HG03045 (cell line): ENCODE data around the gene MYL9.
"Not testable (repeated sequence)": the region's sequence is repeated elsewhere in the genome, so short reads cannot be mapped to it uniquely, and the experiment has no call there.

Experiments
- ATAC-seq: cut with Tn5 transposase; IDR thresholded peaks from one replicate; pipeline ENCODE4 v1.9.1; 2021; ENCODE audit warnings: mild to moderate bottlenecking, moderate library complexity; ENCODE audit not compliant: unreplicated experiment

MYL9 gene

GRCh38 chr20:36541227-36541767, at the start of gene MYL9:
MYL9 (plus strand) TSS chr20:36541519; CDS start chr20:36544885, 3,366 bp downstream.
- no peak for ATAC-seq

GRCh38 chr20:36491901-36492617, 49.3 kb upstream of the MYL9 start:
- no peak for ATAC-seq

DNA sequence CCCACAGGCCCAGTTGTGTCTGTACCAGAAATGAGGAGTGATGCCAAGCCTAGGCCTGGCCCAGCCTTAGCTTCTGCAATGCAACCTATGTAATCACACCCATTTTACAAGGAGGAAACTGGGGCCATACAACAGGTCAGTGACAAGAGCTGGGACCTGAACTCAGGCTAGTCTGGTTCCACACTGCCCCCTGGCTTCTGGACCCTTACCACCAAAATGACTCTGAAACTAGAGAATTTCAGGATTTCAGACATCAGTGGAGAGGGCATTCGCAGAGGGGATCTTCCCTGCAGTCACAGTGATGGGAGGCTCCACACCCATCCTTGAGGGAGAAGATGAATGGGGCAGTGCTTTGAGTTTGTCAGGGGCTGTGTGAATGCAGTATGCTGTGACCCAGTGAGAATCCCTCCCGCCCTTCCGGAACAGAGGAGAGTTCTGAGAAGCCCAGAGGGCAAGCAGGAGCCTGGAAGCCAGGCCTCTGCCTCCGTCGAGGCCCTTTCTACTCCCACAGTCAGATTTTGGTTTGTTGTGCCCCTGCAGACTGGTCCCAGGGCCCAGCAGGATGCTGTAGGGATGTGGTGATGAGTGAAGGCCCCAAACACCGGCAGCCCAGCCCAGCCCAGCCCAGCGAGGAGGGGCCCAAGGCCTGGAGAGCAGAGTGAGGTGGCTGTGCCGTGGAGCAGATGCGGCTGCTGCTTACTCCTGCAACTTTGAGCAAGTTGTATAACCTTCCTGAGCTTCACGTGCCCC, 48.1 kb upstream of the MYL9 start:
- no peak for ATAC-seq

DNA sequence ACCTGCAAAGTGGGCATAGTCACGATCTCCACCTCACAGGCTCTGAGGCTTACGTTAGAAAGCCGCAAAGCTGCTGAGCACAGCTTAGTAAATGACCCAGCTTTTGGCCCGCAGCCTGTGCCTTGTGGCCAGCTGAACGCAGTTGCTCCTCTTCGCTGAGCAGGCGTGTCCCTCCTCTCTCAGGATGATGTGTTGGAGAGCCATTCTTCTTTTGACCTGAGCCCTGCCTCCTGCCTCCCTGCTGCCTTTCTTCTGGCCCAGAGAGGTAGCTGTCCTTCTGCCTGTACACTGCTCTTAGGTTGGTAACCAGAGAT, 47.6 kb upstream of the MYL9 start:
- no peak for ATAC-seq

GRCh38 chr20:36496707-36497669, 44.3 kb upstream of the MYL9 start:
- no peak for ATAC-seq

DNA sequence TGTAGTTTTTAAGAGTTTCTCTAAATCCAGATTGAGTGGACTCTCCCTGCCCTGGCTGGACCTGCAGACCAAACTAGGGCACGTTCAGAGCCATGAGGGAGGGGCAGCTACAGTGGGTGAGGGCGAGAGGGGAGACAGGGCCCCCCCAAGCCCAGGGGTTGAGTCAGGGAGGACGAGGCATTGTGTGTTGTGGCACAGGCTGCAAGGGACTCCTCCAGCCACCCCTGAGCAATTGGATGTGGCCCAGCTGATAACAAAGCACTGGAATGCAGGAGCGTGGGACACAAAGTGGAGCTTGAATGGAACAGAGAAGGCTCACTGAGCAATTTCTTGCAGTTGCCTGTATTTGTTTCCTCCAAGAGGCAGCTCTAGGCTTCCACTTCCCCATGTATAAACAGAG, 43.5 kb upstream of the MYL9 start:
- no peak for ATAC-seq

DNA sequence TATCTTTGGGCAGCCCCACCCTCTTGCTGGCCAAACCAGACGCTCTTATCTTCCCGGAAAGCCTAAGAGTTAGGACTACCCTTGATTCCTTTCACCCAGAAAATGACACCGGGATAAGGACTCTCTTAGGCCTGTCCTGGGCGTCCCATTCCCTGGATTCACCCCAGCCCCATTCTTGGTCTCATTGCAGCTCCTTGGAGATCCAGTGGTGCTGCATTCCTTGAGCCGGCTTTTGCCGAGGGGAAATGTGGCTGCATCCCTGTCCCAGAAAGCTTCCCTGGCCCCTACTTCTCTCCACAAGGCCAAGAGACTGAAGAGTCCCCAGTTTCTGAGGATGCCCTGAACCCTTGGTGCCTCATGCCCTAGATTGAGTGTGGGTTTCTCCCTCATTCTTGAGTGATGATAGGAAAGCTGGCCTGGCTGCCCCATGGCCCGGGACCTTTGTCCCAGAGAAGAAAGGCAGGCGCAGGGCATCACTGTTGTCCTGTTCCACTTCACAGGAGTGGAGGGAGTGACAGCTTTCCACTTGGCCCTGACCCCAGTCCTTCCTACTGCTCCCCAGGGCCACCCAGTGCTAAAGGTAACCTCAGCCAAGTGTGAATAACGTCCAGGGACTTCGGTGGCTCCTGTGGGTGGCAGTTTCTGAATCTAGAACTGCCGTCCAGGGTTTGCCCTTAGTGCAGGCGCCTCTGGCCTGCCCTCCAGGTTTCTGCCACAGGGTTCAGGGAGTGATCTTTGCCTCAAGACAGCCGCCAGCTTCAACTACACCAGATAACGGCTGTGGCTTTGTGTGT, 42.7 kb upstream of the MYL9 start:
- no peak for ATAC-seq

GRCh38 chr20:36499211-36499610, 42.1 kb upstream of the MYL9 start:
- ATAC-seq = no peak

GRCh38 chr20:36499723-36500501, 41.4 kb upstream of the MYL9 start:
- ATAC-seq = no peak

DNA sequence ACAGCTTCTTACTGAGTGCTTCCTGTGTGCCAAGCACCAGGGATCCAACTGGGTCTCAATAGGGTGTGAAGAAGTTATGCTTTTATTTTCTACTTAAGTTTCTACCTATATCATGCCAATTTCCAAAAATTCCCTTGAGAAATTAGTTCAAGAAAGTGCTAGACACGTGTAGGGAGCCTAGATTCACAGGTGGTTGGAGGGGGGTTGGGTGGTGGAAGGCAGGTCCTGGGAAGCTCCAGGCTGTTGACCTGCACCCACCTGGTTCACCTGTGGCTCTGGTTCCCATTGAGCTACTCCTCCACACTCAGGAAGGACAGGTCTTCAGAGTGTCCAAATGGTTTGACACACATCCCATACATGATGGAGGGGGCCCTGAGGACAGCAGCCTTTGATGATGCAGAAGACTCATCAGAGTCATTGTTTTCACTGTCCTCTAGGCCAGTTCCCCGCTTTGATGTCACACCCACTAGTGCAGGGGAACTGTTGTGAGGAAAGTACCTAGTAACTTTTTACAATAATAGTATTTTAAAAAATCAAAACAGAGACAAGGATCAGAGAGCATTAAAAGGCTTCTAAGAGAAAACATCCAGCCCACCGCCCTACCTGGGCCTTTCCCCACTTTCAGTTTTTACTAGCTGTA, 39.8 kb upstream of the MYL9 start:
- ATAC-seq = no peak

DNA sequence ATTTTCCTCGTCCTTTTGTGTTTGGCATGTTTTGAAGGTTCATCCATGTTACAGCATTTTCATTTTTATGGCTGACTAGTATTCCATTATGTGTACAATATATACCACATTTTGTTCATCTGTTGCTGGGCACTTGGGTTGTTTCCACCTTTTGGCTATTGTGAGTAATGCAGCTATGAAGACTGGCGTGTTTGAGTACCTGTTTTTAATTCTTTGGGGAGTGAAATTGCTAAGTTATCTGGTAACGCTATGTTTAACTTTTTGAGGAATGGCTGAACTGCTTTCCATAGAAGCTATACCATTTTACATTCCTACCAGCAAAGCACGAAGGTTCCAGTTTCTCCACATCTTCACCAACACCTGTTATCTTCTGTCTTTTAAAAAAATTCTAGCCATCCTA, 37.0 kb upstream of the MYL9 start:
- ATAC-seq = no peak

DNA sequence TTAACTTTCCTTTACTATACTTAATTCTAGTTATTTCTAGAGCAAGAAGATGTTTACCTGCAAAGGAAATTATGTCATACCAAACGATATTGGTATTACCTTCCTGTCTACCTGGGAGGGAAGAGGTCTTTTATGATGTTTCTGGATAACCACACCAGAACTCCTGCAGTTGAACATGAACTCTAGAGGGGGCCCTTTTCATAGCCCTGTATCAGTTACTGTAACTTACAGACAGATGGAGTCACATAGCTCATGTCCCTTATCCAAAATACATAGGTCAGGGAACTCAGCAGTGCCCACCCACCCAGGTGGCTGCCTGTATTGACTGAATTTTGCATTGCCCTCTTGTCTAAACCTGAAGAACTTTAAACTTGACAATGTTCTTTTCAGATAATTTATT, 35.1 kb upstream of the MYL9 start:
- no peak for ATAC-seq

GRCh38 chr20:36507746-36508145, 33.6 kb upstream of the MYL9 start:
- no peak for ATAC-seq

GRCh38 chr20:36519012-36519719, 22.2 kb upstream of the MYL9 start:
- no peak for ATAC-seq

GRCh38 chr20:36519944-36520343, 21.4 kb upstream of the MYL9 start:
- no peak for ATAC-seq

DNA sequence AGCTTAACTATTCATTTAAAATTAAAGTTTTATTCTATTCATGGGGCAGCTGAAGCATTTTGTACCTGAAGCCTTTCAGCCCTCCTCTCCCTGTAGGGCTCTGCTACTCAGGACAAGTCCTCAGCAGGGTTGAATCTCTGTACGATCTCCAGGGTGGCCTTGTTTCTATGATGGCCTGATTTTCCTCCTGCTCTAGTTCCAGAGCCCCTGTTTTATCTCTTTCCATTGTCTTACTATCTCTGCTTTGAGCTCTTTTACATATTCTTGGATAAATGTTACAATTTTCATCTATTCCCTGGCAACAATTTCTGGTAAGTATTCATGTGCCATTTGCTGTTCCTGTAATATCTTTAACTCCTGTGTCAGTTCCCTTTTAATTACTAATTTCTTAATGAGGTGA, 19.8 kb upstream of the MYL9 start:
- no peak for ATAC-seq

DNA sequence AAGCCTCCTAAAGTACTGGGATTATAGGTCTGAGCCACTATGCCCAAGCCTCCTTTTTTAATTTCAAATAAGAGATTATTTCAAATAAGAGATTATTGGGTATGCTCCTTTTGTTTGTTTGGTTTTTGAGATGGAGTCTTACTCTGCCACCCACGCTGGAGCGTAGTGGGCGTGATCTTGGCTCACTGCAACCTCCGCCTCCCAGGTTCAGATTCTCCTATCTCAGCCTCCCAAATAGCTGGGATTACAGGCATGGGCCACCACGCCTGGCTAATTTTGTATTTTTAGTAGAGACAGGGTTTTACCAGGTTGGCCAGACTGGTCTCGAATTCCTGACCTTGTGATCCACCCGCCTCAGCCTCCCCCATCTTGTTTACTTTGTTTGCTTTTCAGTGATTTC, 18.9 kb upstream of the MYL9 start:
- ATAC-seq = not testable (repeated sequence)

DNA sequence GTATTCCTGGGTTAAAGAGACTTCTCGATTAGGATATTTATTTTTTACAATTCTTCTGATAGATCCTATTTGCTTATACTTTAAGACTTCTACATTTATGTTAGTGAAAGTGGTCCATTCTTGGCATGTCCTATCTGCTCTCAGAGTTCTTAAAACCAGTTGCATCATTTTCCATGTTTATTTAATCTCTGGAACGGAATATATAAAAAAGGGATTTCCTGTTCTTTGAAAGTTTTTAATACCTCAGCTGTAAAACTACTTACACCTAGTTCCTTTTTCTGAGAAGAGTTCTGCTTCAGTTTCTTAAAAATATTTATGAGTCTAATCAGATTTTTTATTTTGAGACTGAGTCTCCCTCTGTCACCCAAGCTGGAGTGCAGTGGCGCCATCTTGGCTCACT, 18.0 kb upstream of the MYL9 start:
- no peak for ATAC-seq
